LHCN-M2 (cell line): ENCODE data around the gene UTS2B. TPM values are rescaled to one million over a fixed set of nuclear protein-coding genes. Genes with fewer than 3 reads are reported as not detected.

Experiments
- DNase-seq: peaks from one replicate; pipeline ENCODE4 v3.0.0-alpha.2; 2012; ENCODE audit warnings: low read depth
- total RNA-seq: library from RNA; depleted of rRNA; stranded (reverse); fragments of >200 nt; gene quantifications from 2 replicates; pipeline ENCODE4 v1.2.3, GENCODE V29; 2014

UTS2B gene
- total RNA-seq, 1 experiment from 2014 or later, result 0.57 TPM

DNA sequence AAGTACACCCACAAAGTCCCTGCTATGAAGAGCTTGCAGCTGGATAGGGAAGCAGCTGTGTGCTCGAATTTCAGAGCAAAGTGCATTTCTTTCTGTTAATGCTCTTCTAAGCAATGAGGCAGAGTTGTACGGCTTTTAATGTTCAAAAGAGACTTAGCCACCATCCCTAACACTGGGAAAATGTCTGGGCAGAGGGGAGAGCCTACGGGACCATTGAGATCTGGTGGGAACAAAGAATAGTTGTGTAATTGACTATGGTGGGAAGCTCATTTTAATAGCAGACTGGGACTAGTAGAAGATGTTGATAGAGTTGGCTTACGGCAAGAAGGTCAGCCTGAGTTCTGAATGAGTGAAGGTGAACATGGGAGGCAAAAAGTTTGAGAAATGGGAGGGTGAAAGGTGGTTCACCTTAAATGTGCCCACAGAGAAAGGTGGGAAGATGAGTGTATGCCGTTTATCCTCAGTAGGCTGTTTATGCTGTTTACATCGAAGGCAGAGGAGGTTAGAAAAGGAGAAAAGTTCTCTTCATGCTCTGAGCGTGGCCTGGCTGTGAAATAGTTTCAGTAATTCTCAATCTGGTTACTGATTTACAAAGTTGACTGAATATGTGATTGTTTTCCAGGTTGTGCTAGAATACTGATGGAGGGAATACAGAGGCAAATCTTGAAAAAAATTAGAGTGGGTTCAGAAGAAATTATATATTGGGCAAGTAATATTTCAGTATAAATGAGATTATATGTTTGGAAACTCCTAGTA lies 22.9 kb upstream of the UTS2B start:
- DNase-seq, result no peak

DNA sequence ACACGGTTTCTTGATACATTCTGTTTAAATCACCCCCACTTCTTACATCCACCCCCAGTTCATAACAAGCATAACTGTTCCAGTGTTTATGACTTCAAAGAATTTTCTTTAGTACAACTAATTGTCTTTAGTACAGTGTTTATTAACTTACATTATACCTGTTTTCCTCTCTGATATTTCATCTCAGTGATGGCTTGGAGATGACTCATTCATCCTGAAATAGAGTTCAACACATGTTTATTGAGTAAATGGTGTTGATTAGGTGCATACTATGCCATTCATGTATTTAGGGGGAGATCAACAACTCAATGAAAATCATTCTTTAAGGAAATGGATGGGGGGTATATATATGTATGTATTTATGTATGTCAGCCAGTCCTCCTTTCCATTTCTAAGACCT lies 21.7 kb upstream of the UTS2B start:
- no peak for DNase-seq

DNA sequence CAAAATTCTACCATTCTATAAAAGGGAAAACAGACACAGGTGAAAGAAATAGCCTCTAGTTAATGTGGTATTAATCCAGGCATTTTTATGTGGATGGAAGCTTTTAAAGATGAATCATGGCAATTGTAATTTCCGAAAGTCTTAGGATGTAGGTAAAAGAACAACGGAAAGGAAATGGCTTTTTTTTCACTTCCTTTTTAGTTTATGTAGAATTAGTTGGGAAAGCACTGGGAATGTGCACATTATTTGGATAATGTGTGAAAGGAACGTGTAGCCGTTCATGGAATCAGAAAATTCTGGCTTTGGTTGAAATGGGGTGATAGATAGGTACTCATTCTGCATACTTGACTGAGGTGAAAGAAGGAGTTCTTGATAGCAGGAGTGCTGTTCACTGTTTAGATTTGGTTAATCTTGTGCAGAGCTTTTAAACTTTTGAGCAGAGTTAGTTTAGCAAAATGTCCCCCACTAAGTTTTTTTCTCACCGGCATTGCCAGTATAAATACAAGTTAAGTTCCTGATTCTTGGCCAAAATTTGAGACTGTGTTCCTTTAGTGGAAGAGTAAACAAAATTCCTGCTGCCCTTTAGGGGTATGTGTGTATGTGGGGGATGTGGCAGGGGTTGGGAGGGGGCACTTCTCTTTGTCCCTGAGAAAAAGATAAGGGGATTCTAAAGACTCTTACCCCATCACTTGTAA lies 20.2 kb upstream of the UTS2B start:
- DNase-seq, result no peak

DNA sequence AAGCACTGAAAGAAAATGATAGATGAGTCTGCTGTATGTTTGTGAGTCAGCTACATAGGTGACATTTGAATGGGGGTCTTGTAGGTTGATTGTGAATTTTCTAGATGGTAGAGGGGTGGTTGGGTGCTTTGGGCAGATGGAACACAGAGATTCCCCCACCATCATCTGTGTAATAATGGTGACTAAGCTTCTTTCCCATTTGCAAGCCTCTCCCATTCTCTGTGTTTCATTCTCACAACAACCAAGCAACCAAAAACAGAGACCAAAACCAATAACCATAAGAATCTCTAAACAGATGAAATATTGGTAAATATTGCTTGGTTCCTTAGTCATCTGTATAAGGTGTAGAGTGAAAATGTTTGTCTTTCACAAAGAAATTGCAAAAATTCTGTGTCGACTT lies 17.8 kb upstream of the UTS2B start:
- DNase-seq, result no peak

DNA sequence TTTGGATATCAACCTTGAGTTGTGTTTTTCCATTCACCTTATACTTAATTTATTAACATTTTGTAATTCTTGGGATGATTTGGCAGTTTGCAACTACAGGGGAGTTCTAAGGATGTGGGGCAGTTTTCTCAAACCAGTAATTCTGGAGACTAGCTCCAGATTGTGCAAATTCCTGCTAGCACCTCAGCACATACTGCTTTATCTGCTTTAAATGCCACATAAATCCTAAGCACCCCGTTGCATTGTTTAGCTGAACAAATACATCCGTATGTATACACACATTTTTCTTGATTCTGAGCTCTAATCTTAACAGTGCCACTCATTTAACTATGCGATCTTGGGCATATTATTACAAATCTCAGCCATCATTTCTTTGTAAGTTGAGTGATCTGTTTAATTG lies 16.9 kb upstream of the UTS2B start:
- DNase-seq, result no peak

DNA sequence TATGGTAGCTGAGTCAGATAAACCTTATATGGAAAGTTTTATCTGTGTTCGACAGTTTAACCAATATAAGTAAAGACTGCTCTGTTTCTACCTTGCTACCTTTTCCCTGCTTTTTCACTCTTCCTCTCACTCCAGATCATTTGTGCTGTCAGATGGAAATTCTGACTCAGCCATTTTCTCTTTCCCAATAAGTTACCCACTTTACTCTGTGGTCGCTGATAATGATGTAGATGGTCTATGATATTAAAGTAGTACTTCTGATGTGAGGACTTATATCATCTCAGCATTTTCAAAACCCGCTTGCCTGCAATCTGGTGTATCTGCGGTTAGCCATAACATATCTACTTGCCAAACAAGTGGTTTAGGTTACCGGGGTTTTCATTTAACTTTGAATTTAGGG lies 15.0 kb upstream of the UTS2B start:
- no peak for DNase-seq

DNA sequence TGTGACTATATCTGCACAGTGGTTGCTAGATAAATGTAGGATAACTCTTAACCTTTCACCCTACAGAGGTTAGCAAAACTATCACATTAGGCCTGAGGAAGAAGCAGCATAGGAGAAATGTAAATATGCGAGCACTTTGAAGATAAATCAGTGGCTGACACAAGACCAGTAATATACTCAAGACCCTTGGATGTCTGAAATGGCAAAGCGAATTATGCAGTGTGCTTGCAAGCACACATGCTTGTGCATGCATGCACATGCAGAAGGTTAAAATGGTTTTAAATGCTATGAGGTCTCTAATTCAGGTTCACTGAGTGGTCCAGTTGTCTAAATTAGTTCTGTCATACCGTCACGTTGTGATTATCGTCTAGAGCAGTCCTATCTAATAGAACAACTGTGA lies 13.6 kb upstream of the UTS2B start:
- no peak for DNase-seq

DNA sequence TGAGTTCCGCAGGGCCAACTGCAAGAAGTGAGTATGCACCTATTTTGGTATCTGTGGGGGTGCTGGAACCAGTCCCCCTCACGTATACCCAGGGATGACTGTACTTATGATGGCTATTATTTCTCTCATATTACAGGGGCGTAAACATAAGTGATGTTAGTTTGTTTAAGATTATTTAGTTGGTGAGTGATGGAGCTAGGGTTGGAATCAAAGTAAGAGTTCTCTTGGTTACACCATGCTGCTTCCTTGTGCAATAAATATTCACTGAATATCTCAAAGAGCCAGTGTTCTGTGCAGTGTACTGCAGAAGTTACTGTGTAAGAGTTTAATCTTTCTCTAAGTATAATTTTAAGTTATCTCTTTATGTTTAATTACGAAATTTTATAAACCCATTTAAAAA lies 12.8 kb upstream of the UTS2B start:
- no peak for DNase-seq

DNA sequence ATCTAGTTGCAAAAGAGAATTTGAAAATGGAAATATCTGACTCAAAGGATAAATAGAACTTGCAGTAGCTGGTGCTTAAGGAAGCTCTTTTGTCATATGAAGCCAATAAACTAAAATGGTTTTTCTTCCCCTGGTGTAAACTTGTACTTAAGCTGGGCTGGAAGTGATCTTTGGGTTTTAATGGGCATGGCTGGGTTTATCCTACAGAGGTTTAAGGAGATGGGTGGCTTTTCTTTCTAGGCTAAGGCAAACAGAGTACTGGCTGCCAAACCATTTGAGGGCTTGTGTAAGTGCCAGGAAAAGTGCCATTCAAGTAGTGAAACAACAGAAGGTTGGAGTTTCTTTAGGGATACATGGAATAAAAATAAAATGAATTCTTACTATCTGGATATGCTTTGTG lies 12.1 kb upstream of the UTS2B start:
- no peak for DNase-seq

DNA sequence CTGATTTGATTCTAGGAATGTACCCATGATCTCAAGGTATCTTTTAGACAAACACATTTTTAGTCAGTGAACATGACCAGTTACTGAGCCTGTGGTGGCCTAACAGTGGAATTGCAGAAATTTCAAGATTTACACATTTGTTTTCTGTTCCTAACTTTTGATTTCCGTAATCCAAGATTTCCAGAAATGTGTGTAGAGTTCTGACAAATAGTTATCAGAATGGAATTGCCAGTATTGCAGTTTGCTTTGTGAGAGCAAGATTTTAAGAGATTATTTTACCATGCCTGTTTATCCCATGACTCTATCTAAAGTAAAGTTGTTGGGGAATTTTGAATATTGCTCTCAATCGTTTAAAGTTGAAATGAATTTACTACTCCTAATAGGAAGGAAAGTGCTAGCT lies 11.7 kb upstream of the UTS2B start:
- no peak for DNase-seq

DNA sequence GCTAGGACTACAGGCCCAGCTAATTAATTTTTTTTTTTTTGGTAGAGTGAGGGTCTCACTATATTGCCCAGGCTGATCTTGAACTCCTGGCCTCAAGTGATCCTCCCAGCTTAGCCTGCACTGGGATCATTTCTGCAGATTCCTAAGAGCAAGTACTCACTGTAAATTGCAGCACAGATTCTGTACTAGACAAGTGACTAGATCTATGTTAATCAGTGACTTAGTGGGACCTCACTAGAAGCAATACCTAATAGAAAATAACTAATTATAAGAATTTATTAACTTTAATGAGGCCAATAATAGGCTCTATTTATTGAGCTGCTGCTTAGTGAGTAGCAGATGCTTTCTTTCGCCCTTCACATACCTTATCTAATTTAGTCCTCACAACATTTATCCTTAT lies 10.6 kb upstream of the UTS2B start:
- no peak for DNase-seq

DNA sequence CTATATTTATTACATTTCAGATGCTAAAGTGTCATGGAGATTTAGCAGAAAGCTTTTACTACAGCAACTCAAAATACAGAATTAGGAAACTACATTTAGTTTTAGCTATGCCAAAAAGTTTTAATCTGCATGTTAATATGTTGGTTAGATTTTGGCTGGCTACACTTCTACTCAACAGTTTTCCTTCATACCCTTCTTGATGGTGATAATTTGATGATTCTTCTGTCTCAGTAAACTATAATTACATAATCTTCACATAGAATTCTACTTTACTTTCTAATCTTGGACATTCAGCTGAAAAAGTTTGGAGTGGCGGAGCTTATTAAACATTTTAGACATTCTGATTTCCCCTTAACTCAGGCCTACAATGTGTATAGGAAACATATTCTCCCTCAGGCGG lies 10.0 kb upstream of the UTS2B start:
- DNase-seq, result no peak

DNA sequence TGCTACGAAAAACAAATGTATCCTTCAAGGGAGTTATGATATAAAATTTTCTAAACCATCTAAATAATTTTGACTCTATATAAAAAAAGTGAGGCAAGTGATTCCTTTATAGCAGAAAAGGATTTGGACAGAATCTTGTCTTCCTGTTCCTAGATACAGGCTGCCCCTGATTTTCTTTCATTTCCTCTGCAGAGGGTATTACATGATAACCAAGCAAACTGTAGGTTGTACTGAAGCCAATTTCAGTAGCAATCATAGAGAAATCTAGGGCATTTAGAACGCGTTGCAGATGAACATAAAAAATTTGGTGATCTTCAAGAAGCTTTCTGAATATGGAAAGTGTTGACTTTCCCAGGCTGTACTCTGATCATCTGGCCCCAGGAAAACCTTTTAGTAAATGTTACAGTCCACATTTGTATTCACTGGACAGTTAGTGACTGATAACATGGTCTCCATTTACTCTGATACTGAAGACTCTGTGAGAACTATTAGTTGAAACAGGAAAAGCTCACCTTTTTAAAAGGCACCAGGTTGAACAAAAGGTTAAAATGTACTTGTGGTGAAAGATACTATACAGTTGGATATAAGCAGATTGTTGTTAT lies 9.1 kb upstream of the UTS2B start:
- no peak for DNase-seq

DNA sequence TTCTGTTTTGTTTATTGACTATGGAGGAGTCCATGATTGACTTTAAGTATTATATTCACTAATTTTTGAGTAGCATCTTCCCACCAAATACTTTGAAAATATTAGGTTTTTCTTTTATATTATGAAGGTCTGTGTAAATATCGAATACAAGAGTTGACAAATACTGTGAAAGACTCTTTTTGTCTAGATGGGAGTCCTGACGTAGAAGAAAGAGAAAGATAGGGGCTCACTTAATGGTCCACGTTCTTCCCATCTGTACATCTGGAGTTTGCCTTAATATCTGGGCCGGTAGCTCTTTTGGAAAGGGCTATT lies 7.8 kb upstream of the UTS2B start:
- DNase-seq, result no peak

DNA sequence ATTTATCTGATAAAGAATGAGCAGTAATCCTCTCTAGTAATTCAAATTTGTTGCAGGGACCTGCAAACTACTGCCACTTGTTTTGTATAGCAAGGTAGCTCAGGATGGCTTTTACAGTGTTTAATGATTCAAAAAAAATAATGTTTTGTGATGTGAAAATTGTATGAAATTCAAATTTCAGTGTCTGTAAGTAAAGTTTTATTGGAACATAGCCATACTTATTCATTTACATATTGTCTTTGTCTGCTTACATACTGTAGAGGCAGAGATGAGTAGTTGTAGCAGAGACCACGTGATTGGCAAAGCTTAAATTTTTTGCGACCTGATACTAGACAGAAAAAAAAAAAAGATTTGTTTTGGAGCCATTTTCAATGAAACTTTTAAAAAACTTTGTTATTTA lies 6.5 kb upstream of the UTS2B start:
- no peak for DNase-seq

DNA sequence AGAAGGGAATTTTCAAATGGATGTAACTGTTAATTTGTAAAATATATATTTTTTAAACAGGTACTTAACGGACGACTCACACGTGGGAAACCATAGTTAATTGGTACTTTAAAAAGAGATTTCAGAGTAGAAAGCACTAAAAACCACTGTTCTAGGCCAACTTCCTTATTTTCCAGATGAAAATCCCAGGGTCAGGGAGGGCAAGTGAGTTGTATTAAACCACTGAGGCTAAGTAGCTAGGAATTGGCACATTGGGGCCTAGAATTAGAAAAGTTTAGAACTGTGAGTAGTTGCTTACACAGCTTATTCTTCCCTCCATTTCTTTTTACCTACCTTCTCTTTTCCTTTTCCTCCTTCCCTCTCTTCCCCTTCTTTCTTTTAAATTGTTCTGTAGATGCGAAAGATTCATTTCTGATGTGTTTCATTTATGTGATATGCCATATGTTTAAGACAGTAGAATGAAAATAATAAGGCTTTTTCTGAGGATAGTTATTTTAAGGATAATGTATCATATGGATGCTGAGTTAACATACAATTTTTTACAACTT lies 4.1 kb upstream of the UTS2B start:
- DNase-seq, result no peak

DNA sequence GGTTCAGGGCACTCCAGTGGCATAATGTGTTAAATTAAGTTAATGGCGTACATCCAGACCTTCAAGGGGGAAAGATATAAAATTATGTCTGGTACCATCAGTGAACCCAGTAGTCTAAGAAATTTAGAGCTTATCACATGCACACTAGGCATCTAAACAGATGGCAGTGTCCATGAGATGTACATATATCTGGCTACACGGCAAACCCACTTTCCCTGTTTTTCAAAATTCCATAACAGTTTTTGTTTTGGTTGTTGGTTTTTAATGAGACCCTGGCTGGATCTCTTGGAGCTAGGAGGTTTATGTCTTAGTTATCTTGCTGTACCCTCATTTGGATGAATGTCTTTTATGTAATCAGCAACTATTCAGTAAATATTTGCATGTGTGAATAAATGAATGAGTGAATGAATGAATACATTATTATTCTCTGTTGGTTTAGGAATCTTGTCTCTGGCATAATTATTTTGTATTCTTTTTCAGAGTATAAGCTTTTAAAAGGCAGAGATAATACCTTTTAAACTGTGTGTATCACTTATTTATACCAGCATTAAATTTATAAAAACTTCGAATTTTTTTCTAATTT lies 3.1 kb upstream of the UTS2B start:
- no peak for DNase-seq

DNA sequence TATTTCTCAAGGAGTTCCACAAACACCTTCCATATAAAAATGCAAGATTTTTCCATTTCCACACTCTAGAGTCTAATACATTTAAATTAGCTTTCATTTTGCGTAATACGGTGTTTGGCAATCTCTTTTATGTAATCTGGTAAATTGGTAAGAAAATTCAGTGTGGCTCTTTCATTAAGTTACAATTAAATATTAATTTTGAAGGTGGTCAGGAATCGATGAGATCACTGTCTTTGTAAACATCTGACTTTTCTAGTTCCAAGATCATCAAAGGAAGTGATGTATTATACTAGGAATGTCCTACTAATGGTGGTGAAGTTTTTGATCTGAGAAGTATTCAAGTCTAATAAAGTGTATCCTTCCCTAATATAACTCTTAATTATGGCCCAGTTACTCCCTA lies 1.1 kb upstream of the UTS2B start:
- peak; percentile 35 for DNase-seq

DNA sequence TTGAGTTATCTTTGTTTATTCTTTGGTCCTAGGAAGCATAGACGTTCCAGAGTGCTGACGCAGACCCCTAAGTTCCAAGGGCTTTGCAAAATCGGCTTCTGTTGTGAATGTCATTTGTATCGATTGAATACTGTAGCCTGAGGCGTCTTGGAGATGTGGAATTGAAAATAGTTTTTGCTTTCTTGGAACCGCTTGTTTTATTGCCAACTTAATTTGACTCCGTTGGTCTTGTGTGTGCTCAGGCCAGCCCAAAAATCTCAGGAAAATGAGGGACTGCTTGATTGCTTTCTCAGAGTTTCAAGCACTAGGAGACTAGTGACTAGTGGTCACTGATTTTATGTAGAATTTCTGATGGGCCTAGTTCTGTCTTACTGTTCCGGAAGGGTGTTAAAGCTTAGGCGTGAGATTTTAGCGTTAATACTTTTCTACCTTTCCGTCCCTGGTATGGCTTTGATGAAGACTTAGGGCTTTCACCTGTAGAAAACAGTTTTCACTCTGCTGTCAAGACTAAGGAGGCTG lies 263 bp upstream of the UTS2B start:
- no peak for DNase-seq

DNA sequence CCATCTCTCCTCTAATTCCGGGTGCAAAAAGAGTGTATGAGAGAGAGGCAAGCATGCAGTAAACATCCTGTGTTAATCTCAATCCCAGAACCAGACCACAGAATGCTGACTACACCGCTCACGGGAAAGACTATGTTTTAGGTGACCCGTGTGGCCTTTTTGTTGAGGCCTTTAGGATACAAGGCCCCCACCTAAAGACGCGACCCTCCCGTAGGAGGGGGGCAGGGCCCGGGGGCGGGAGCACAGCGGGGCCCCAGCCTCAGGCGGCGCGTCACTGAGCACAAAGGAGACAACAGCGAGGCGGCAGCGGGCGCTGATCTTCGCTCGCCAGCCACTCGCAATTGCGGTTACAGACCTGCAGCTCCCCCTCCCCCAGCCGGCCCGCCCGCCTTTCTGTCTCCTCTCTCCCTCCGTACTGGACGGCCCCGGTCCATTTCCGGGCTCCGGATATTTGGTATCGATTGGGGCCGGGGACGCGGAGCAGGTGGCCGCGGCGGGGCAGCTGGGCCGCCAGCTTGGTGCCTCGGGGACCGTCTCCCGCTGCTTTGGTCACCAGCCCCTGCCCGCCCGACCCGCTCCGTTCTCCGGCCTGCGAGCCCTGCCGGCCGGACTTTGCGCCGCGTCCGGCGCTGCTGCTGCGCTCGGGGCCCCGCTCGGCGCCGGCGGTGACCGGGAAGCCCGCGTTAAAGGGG lies 1.2 kb downstream of the UTS2B start, which contains the start of gene CCDC50:
Gene CCDC50, plus strand, starts transcription at position 433 of the 692 bp plus-strand sequence. CDS start 281 bp downstream, outside the sequence.
- DNase-seq, result peak; percentile 74

DNA sequence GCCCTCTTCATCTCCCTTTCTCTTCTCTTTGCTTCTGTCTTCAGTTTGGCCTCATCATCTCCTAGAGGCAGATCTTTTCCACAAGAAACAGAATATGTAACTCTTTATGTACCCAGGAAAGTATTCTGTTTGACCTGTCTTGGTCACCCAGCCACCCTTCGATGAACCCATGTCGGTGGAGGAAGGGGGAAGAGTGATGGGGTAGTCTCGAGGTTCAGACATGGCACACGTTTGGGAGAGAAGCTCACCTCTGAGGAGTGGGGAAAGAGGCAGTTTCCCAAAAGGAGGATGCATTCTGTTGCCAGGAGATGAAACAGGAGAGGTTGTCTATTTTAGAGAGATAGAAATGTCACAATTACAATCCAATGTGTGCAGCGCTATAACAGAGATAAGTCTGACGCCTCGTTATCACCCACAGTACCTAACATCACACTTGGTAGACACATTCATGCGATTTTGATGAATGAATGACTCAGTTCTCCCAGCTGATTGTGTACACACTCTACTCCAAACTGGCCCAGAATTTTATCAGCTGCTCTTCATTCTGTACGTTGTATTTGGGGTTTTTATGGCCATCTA lies 1.9 kb downstream of the UTS2B start:
- DNase-seq, result no peak
